Hematopoietic multipotent progenitor cell treated with erythropoietin and hydrocortisone succinate and interleukin-3 and kit ligand, for 17 days (in vitro differentiated cells): ENCODE results near the gene EFHC2.
"Not testable (repeated sequence)": the region's sequence is repeated elsewhere in the genome, so short reads cannot be mapped to it uniquely, and the experiment has no call there.

Source experiments
- DNase-seq: peaks from one replicate; pipeline ENCODE4 v3.0.0-alpha.2; 2015; ENCODE audit warnings: low spot score

The EFHC2 gene

GRCh38 chrX:44234116-44234515, 109.4 kb downstream of the EFHC2 start:
- DNase-seq: no peak

DNA sequence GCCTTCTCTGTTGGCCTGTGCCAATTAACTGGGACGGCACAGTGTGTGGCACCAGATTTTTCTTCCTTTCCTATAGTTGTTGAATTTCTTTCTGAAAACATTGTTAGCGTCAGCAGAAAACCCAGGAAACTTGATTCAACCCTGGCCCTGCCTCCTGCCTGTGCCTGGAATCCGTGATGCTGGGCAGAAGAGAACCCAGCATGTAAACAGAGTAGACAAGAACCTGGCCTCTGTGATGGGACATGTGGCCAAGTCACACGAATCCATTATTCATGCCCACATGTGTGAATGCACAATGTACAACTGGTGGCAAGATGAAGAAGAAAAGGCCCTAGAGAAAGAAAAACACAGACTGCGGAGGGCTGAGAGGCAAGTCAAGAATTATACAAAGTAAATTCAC, 111.4 kb downstream of the EFHC2 start:
- DNase-seq: no peak

- no peak for DNase-seq
These were observed 114.9 kb downstream of the EFHC2 start for GRCh38 chrX:44228621-44229020.

- DNase-seq: no peak
These were observed 115.5 kb downstream of the EFHC2 start for GRCh38 chrX:44227991-44228390.

DNA sequence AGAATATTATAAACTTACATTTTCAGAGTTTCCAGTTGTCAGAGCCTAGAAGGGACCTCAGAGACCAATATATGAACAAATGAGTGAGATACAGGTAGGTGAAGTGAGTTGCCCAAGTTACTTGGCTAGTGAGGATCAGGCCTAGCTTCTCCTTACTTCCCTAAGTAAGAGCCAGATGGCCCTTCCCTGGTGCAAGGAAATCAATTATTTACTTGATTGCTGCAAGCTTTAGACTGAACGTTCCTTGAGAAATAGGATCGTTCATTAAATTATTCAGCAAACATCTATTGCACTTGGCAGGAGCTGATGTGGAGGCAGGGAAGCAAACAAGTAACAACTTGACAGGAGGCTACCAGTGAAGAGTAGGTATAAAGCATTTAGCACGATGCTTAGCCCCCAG, 117.8 kb downstream of the EFHC2 start:
- DNase-seq: no peak

- DNase-seq: no peak
These were observed 118.7 kb downstream of the EFHC2 start for GRCh38 chrX:44224760-44225159.

DNA sequence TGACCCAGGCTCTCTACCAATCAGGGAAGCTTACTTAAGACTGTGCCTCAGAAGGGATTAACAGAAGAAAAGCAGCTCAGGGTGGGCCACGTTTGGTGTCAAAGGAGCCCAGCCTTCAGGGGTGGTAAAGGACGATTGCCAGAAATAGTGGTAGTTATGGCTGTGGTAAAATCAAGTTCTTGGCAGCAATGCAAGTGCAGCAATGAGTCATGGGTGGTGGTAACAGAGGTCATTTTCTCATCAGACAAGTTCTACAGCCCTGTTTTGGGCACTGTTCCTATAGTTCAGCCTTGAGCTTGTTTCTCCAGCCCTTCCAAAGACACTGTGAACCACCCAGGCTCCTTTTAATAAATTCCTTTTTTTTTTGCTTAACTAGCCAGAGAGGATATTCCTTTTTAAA, 120.3 kb downstream of the EFHC2 start:
- DNase-seq: no peak

GRCh38 chrX:44218465-44218864, 125.0 kb downstream of the EFHC2 start:
- DNase-seq: no peak

DNA sequence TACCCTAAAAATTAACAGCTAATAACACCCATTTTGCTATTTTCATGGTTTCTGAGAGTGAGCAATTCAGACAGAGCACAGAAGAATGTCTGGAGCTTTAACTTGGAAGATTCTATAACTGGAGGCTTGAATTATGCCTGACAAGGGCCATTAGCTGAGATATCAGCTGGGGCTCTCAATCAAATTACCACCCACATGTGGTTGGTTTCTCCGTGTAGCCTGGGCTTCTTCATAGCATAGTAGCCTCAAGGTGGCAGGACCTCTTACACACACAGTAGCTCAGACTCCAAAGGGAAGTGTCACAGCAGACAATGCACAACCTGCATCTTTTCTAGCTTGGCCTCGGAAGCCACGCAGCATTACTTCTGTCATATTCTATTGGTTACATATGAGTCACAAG, 127.3 kb downstream of the EFHC2 start:
- DNase-seq: no peak

DNA sequence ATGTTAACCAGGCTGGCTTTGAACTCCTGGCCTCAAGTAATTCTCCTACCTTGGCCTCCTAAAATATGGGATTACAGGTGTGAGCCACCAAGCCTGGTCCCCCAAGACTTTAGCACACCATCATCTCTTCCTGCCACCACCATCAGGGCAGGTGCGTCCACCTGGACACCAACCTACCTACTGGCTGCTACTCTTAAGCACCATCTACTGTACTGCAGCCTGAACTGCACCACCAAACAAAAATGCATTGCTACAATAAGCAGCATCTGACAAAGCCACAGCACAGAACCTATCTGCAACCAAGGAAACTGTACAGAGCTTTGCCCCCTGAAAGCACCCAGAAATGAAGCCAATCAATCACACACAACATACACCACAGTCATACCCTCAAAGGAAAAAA, 139.7 kb downstream of the EFHC2 start:
- DNase-seq: no peak

GRCh38 chrX:44202596-44202995, 140.9 kb downstream of the EFHC2 start:
- no peak for DNase-seq

GRCh38 chrX:44189116-44189515, 154.4 kb downstream of the EFHC2 start:
- DNase-seq: no peak

DNA sequence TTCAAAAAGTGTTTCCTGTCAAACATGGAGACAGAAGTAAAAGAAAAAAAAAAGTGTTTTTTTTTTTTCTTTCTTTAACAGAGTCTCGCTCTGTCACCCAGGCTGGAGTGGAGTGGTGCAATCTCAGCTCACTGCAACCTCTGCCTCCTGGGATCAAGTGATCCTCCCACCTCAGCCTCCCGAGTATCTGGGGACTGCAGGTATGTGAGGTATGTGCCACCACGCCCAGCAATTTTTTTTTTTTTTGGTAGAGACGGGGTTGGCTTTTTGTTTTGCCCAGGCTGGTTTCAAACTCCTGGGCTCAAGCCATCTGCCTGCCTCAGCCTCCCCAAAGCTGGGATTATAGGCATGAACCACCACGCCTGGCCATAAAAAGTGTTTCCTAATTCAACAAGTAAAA, 155.6 kb downstream of the EFHC2 start:
- DNase-seq: not testable (repeated sequence)

GRCh38 chrX:44183329-44183728, 160.1 kb downstream of the EFHC2 start:
- DNase-seq: no peak

GRCh38 chrX:44178274-44179053, 165.0 kb downstream of the EFHC2 start:
- DNase-seq: no peak

DNA sequence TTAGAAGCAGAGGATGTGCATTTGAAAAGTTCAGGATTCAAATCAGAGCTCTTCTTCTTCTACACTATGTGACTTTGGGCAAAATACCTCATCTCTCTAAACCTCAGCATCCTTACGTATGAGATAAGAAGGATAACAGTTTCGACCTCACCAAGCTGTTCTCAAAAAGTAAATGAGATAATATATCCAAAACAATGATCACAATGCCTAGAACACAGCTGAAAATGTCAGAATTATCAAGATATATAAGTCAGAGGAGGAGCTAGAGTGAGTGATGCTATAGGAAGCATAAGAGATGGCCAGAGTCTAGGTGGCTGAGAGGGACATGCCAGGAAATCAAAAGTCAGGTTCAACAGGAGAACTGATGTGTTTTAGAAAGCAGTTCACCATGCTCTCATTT, 168.0 kb downstream of the EFHC2 start:
- DNase-seq: no peak

DNA sequence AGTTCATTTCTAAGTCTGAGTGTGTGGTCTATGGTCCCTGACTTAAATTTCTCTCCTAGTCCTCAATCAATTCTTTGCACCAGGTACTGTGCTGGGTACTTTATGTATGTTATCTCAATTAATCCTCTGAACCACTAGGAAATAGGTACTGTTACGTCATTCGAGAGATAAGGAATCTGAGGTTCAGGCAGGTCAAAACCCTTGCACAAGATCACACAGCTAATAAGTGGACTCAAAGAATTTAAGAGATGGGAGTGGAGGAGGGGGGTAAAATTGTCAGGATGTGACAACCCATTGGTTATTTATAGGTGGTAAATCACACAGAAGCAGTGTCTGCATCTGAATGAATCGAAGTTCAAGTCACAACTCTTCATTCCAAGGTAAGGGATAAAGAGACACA, 169.4 kb downstream of the EFHC2 start:
- DNase-seq: no peak

DNA sequence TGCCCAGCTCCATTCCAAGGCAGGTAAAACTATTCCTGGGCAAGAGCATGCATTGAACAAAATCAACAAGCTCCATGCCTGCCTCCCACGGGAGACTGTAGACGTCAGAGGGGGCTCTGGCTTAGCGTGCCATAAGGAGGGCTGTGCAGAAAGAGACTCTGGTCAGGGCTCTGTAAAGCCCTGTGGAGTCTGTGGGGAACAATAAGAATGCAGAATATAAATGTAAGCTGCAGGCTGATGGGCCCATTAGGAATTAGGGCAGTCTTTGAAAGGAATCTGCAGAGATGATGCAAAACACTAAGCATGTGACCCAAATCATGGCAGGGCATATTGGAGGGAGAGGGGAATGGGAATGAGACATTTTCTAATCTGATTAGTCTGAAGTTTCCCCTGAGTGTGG, 170.3 kb downstream of the EFHC2 start:
- no peak for DNase-seq

DNA sequence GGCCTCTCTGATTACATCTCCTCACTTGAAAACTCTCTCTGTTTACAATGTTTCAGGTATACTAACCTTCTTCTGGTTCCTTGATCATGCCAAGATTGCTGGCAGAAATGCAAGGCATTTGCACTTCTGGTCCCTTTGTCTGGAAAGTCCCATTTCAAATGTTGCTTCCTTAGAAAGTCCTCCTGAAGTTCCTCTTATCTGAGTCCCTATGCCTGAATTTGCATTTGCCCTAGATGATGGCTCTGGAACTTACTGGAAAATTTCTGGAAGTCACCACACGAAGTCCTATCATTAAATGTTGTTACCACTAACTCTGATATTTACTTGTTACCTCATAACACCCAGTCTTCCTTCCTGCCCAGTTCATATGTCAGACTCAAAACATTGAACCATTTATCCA, 176.4 kb downstream of the EFHC2 start:
- DNase-seq: no peak

DNA sequence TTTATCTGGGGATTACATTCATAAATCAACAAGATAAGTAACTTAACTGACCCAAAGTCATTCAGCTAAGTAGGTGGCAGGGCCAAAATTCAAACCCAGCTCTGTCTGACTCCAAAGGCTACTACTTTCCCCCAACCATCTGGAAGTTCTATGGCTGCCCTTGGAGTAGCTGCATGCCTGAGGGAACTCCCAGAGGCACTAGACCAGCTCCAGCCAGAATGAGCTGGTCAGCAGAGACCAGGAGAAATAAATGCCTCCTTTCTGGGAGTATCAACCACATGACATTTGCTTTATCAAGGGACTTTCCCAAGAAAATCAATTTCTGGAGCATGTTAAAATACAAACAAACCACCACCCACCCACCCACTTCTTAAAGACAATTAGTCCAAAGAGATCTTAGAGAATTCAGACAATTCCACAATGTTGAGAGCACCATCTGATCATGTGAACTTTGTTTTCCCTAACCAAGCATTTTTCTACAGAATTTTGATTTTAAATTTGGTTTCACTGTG, 180.5 kb downstream of the EFHC2 start:
- no peak for DNase-seq

- DNase-seq: no peak
These were observed 185.6 kb downstream of the EFHC2 start for GRCh38 chrX:44157858-44158257.

GRCh38 chrX:44157283-44157682, 186.2 kb downstream of the EFHC2 start:
- no peak for DNase-seq

- DNase-seq: no peak
These were observed 186.7 kb downstream of the EFHC2 start for GRCh38 chrX:44156726-44157125.

DNA sequence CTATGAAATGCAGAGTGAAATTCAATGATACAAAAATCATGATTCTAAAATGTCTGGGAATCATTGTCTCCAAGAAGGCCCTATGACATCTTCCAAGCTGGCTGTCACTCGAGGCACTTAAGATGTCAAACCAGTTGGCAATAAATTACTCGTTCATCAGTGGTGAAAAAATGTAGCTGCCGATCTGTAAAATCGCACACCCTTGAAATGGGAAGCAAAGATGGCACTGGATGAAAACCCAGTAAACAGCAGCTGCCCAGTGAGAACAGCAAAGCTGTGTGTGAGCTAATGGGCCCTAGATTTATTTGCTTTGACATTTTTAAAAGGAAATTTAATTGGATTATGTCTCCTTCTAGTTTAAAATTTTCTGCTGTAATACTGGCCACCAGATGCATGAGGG, 188.3 kb downstream of the EFHC2 start:
- DNase-seq: no peak
